B cell (primary cell): Measurements from ENCODE around the gene EFNA5.

Experiments
- CTCF ChIP-seq: fragments of 200-600 bp; IDR thresholded peaks from one replicate; pipeline ENCODE4 v1.8.0; 2022; ENCODE audit warnings: antibody characterized with exemption, mild to moderate bottlenecking
- EZH2 ChIP-seq: IDR thresholded peaks from 2 replicates; pipeline ENCODE4 v1.6.1; 2012; ENCODE audit warnings: borderline replicate concordance, low read depth, mild to moderate bottlenecking, moderate library complexity, low read length; ENCODE audit not compliant: insufficient read depth, poor library complexity, severe bottlenecking

- TF ChIP-seq CTCF (peak; percentile 96), EZH2 (no peak)
Measured at GRCh38 chr5:107571621-107572536, 98.9 kb downstream of the EFNA5 start.
